Measurements from ENCODE around the gene YWHAG. TPM values are rescaled to one million over a fixed set of nuclear protein-coding genes. Genes with fewer than 3 reads are reported as not detected.

Gene YWHAG
- total and polyA plus RNA-seq, 9 of the 15 experiments (the other 6 are each of a cell fraction or from before 2014, with no cell fraction given) = 30.4 to 246 (median 94.5) TPM

DNA sequence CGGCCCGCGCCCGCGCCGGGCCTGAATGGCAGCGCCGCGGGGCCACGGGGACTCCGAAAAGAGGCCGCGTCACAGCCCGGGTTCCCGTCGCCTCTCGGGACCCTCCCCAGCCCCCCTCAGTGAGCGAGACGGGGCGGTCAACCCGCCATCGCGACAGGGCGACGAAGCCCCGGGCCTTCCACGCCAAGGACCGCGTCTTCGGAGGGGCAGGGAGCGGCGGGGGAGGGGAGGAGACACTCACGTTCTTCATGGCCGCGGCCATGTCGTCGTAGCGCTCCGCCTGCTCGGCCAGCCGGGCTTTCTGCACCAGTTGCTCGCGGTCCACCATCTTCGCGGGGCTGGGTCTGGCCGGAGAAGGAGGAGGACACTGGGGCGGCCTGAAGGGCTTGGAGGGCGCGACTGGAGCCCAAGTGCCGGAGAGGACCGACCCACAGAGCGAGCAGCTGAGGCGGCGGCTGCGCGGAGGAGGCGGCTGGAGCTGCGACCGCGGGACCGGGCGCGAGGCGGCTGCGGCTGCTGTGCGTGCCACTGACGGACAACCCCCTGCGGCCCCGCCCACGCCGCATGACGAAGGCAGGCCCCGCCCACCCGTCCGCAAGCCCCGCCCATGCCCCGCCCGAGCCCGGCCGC, at the start of gene YWHAG (continued):
- TF ChIP-seq BRF1 (IDR thresholded peaks at IDR 0.05; ENCODE audit: borderline replicate concordance, extremely low read depth, insufficient read length) (no peak), FOXM1 (IDR thresholded peaks at IDR 0.05; ENCODE audit: low read depth) (no peak), FOXM1 (CRISPR knock-in tag; IDR thresholded peaks at IDR 0.05; ENCODE audit: low read depth) (no peak), ZKSCAN8 (CRISPR knock-in tag; IDR thresholded peaks at IDR 0.05) (no peak), ZNF324 (CRISPR knock-in tag; IDR thresholded peaks at IDR 0.05) (no peak), NR2F6 (CRISPR knock-in tag; IDR thresholded peaks at IDR 0.05) (no peak), CBX1 (IDR thresholded peaks at IDR 0.05; ENCODE audit: low read depth) (peak; percentile 40; the same call in 1 of the 2 replicates), RUNX1 (IDR thresholded peaks at IDR 0.05; ENCODE audit: low read depth) (no peak), CTBP1 (IDR thresholded peaks at IDR 0.05; ENCODE audit: borderline replicate concordance) (peak; percentile 63; the same call in 1 of the 2 replicates), ZNF239 (CRISPR knock-in tag; IDR thresholded peaks at IDR 0.05) (peak; percentile 11; the same call in 1 of the 2 replicates), CHD2 (IDR thresholded peaks at IDR 0.05; ENCODE audit: low read depth, low read length) (peak; percentile 41; the same call in 1 of the 2 replicates), RB1 (IDR thresholded peaks at IDR 0.05; ENCODE audit: low read depth) (peak; percentile 53), STAT5A (IDR thresholded peaks at IDR 0.05; ENCODE audit: borderline replicate concordance, low read length) (no peak), SRSF9 (IDR thresholded peaks at IDR 0.05; ENCODE audit: borderline replicate concordance, low read depth, low read length) (no peak), TEAD2 (tag; IDR thresholded peaks at IDR 0.05) (no peak), KAT7 (CRISPR knock-in tag; IDR thresholded peaks at IDR 0.05; ENCODE audit: borderline replicate concordance) (peak; percentile 60; the same call in 1 of the 2 replicates), CAMTA2 (CRISPR knock-in tag; conservative IDR thresholded peaks at IDR 0.05) (0 out of 2 replicates have a peak, but pooled peaks have one; percentile 75), FOXA1 (IDR thresholded peaks at IDR 0.05; ENCODE audit: borderline replicate concordance) (no peak), CREB1 (IDR thresholded peaks at IDR 0.05) (peak; percentile 86), CREB1 (CRISPR knock-in tag; IDR thresholded peaks at IDR 0.05) (peak; percentile 52), PHF21A (IDR thresholded peaks at IDR 0.05; ENCODE audit: borderline replicate concordance, low read depth) (no peak)
- TF ChIP-seq, protein P1, sequence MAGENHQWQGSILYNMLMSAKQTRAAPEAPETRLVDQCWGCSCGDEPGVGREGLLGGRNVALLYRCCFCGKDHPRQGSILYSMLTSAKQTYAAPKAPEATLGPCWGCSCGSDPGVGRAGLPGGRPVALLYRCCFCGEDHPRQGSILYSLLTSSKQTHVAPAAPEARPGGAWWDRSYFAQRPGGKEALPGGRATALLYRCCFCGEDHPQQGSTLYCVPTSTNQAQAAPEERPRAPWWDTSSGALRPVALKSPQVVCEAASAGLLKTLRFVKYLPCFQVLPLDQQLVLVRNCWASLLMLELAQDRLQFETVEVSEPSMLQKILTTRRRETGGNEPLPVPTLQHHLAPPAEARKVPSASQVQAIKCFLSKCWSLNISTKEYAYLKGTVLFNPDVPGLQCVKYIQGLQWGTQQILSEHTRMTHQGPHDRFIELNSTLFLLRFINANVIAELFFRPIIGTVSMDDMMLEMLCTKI (IDR thresholded peaks at IDR 0.05; ENCODE audit: partially characterized antibody) = no peak
- TF ChIP-seq, protein P2, sequence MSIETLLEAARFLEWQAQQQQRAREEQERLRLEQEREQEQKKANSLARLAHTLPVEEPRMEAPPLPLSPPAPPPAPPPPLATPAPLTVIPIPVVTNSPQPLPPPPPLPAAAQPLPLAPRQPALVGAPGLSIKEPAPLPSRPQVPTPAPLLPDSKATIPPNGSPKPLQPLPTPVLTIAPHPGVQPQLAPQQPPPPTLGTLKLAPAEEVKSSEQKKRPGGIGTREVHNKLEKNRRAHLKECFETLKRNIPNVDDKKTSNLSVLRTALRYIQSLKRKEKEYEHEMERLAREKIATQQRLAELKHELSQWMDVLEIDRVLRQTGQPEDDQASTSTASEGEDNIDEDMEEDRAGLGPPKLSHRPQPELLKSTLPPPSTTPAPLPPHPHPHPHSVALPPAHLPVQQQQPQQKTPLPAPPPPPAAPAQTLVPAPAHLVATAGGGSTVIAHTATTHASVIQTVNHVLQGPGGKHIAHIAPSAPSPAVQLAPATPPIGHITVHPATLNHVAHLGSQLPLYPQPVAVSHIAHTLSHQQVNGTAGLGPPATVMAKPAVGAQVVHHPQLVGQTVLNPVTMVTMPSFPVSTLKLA (conservative IDR thresholded peaks at IDR 0.05) = peak; percentile 68 to 90
- TF ChIP-seq, protein P3, sequence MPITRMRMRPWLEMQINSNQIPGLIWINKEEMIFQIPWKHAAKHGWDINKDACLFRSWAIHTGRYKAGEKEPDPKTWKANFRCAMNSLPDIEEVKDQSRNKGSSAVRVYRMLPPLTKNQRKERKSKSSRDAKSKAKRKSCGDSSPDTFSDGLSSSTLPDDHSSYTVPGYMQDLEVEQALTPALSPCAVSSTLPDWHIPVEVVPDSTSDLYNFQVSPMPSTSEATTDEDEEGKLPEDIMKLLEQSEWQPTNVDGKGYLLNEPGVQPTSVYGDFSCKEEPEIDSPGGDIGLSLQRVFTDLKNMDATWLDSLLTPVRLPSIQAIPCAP (CRISPR knock-in tag; IDR thresholded peaks at IDR 0.05; ENCODE audit: borderline replicate concordance) = no peak; the same call in 1 of the 2 replicates
- TF ChIP-seq, protein P4, sequence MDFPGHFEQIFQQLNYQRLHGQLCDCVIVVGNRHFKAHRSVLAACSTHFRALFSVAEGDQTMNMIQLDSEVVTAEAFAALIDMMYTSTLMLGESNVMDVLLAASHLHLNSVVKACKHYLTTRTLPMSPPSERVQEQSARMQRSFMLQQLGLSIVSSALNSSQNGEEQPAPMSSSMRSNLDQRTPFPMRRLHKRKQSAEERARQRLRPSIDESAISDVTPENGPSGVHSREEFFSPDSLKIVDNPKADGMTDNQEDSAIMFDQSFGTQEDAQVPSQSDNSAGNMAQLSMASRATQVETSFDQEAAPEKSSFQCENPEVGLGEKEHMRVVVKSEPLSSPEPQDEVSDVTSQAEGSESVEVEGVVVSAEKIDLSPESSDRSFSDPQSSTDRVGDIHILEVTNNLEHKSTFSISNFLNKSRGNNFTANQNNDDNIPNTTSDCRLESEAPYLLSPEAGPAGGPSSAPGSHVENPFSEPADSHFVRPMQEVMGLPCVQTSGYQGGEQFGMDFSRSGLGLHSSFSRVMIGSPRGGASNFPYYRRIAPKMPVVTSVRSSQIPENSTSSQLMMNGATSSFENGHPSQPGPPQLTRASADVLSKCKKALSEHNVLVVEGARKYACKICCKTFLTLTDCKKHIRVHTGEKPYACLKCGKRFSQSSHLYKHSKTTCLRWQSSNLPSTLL (IDR thresholded peaks at IDR 0.05) = no peak
